H9 (cell line): ENCODE measurements around the gene BFSP2. TPM values are rescaled to one million over a fixed set of nuclear protein-coding genes. Genes with fewer than 3 reads are reported as not detected.

Source experiments
- DNase-seq: peaks from one replicate; pipeline ENCODE4 v3.0.0-alpha.2; 2017
- H2AFZ ChIP-seq: one replicate; pipeline ENCODE4 v1.6.1; 2013; ENCODE audit warnings: mild to moderate bottlenecking, low read length, control low read depth, moderate library complexity
- H2AK5ac ChIP-seq: 2 replicates; pipeline ENCODE4 v1.6.1; 2013; ENCODE audit warnings: low read length, control low read depth, mixed read lengths; ENCODE audit not compliant: insufficient read length
- H2BK120ac ChIP-seq: one replicate; pipeline ENCODE4 v1.6.1; 2013; ENCODE audit warnings: low read depth, mild to moderate bottlenecking, low read length, control low read depth, inconsistent platforms; ENCODE audit not compliant: poor library complexity, severe bottlenecking
- H2BK12ac ChIP-seq: 2 replicates; pipeline ENCODE4 v1.6.1; 2013; ENCODE audit warnings: low read length, control low read depth, mixed read lengths, low read depth; ENCODE audit not compliant: insufficient read length
- H2BK15ac ChIP-seq: 2 replicates; pipeline ENCODE4 v1.6.1; 2013; ENCODE audit warnings: low read depth, low read length, control low read depth
- H2BK20ac ChIP-seq: one replicate; pipeline ENCODE4 v1.6.1; 2013; ENCODE audit warnings: low read depth, mild to moderate bottlenecking, low read length, control low read depth, inconsistent platforms; ENCODE audit not compliant: poor library complexity, severe bottlenecking
- H2BK5ac ChIP-seq: 2 replicates; pipeline ENCODE4 v1.6.1; 2013; ENCODE audit warnings: low read length, control low read depth, mixed read lengths; ENCODE audit not compliant: insufficient read length
- H3K14ac ChIP-seq: 2 replicates; pipeline ENCODE4 v1.6.1; 2013; ENCODE audit warnings: low read length, control low read depth; ENCODE audit not compliant: insufficient read depth
- H3K18ac ChIP-seq: 2 replicates; pipeline ENCODE4 v1.6.1; 2013; ENCODE audit warnings: low read depth, mild to moderate bottlenecking, mixed read lengths, low read length, control low read depth; ENCODE audit not compliant: insufficient read length
- H3K23ac ChIP-seq: 2 replicates; pipeline ENCODE4 v1.6.1; 2013; ENCODE audit warnings: low read length, control low read depth, mixed read lengths, low read depth; ENCODE audit not compliant: insufficient read length
- H3K23me2 ChIP-seq: 2 replicates; pipeline ENCODE4 v1.6.1; 2013; ENCODE audit warnings: low read depth, mild to moderate bottlenecking, mixed read lengths, low read length, control low read depth; ENCODE audit not compliant: insufficient read length, poor library complexity, severe bottlenecking
- H3K27ac ChIP-seq: 2 replicates; pipeline ENCODE4 v1.5.1; 2013; ENCODE audit warnings: low read length, control low read depth, mixed read lengths, low read depth; ENCODE audit not compliant: insufficient read length
- H3K27me3 ChIP-seq: 2 replicates; pipeline ENCODE4 v1.6.1; 2013; ENCODE audit warnings: low read length, control low read depth, inconsistent platforms; ENCODE audit not compliant: insufficient read depth
- H3K4ac ChIP-seq: 2 replicates; pipeline ENCODE4 v1.6.1; 2013; ENCODE audit warnings: low read depth, mild to moderate bottlenecking, control low read depth, inconsistent platforms, low read length, moderate library complexity
- H3K4me1 ChIP-seq: 2 replicates; pipeline ENCODE4 v1.6.1; 2013; ENCODE audit warnings: low read length, control low read depth, inconsistent platforms; ENCODE audit not compliant: insufficient read depth
- H3K4me2 ChIP-seq: 2 replicates; pipeline ENCODE4 v1.6.1; 2013; ENCODE audit warnings: low read length, control low read depth, mixed read lengths; ENCODE audit not compliant: insufficient read length, insufficient read depth
- H3K56ac ChIP-seq: 2 replicates; pipeline ENCODE4 v1.6.1; 2013; ENCODE audit warnings: low read depth, mild to moderate bottlenecking, mixed read lengths, low read length, control low read depth; ENCODE audit not compliant: insufficient read length
- H3K79me1 ChIP-seq: 2 replicates; pipeline ENCODE4 v1.6.1; 2013; ENCODE audit warnings: low read depth, mild to moderate bottlenecking, moderate library complexity, low read length, control low read depth, inconsistent platforms; ENCODE audit not compliant: insufficient read depth, poor library complexity, severe bottlenecking
- H3K79me2 ChIP-seq: 2 replicates; pipeline ENCODE4 v1.6.1; 2013; ENCODE audit warnings: low read length, control low read depth, inconsistent platforms; ENCODE audit not compliant: insufficient read depth
- H3K9ac ChIP-seq: 2 replicates; pipeline ENCODE4 v1.6.1; 2013; ENCODE audit warnings: low read length, control low read depth, mixed read lengths; ENCODE audit not compliant: insufficient read length; ENCODE audit errors: extremely low read depth
- H3K9me3 ChIP-seq: one replicate; pipeline ENCODE4 v1.6.1; 2013; ENCODE audit warnings: low read depth, low read length, inconsistent platforms; ENCODE audit not compliant: control insufficient read depth
- H3T11ph ChIP-seq: one replicate; pipeline ENCODE4 v1.6.1; 2013; ENCODE audit warnings: mild to moderate bottlenecking, low read length, control low read depth, inconsistent platforms
- H4K20me1 ChIP-seq: one replicate; pipeline ENCODE4 v1.6.1; 2013; ENCODE audit not compliant: control insufficient read depth, insufficient read length, insufficient read depth
- H4K5ac ChIP-seq: 2 replicates; pipeline ENCODE4 v1.6.1; 2013; ENCODE audit warnings: low read depth, mild to moderate bottlenecking, mixed read lengths, low read length, control low read depth; ENCODE audit not compliant: insufficient read length
- H4K8ac ChIP-seq: replicated peaks from 2 replicates; pipeline ENCODE4 v1.6.1; 2013; ENCODE audit warnings: low read length, control low read depth, mixed read lengths, low read depth; ENCODE audit not compliant: insufficient read length
- H4K91ac ChIP-seq: 2 replicates; pipeline ENCODE4 v1.6.1; 2013; ENCODE audit warnings: low read depth, mild to moderate bottlenecking, moderate library complexity, mixed read lengths, low read length, control low read depth; ENCODE audit not compliant: insufficient read length
- H3K27ac Mint-ChIP-seq, 3 experiments: 2 replicates in 2 of 3; 3 replicates in 1 of 3; pipeline ENCODE4 v1.8.0; 2020 to 2021; ENCODE audit warnings: mixed read lengths in 3 of 3, mild to moderate bottlenecking in 1 of 3, moderate library complexity in 1 of 3
- H3K27me3 Mint-ChIP-seq: 2 replicates; pipeline ENCODE4 v1.8.0; 2021; ENCODE audit warnings: low read depth, mild to moderate bottlenecking, moderate library complexity, mixed read lengths
- H3K36me3 Mint-ChIP-seq, 3 experiments: 2 replicates in 2 of 3; 3 replicates in 1 of 3; pipeline ENCODE4 v1.8.0; 2020 to 2021; ENCODE audit warnings: low read depth in 3 of 3, mixed read lengths in 3 of 3; ENCODE audit not compliant: insufficient read depth in 1 of 3
- H3K4me1 Mint-ChIP-seq, 2 experiments: 2 replicates each; pipeline ENCODE4 v1.8.0; 2020; ENCODE audit warnings: mixed read lengths in 2 of 2
- H3K4me3 Mint-ChIP-seq, 2 experiments: 2 replicates in 1 of 2; 3 replicates in 1 of 2; pipeline ENCODE4 v1.8.0; 2020 to 2021; ENCODE audit warnings: mild to moderate bottlenecking in 2 of 2, mixed read lengths in 2 of 2, moderate library complexity in 1 of 2
- H3K9me3 Mint-ChIP-seq, 2 experiments: 2 replicates in 1 of 2; 3 replicates in 1 of 2; pipeline ENCODE4 v1.8.0; 2020; ENCODE audit warnings: mild to moderate bottlenecking in 2 of 2, mixed read lengths in 2 of 2, moderate library complexity in 1 of 2
- WGBS: extraction: QIAGEN DNeasy Blood & Tissue Kit; methylation state at CpG from one replicate; pipeline ENCODE4 v1.1.7; 2013; ENCODE audit warnings: missing lambda C conversion rate, low lambda C conversion rate, mixed read lengths; ENCODE audit not compliant: insufficient read length; ENCODE audit errors: extremely low coverage; 5-methylcytosine and 5-hydroxymethylcytosine counted together
- total RNA-seq: library from RNA; stranded (reverse); gene quantifications from 2 replicates; pipeline ENCODE4 v1.2.1, GENCODE V29; 2021
- TF ChIP-seq, protein P1 (sequence below): fragments of 200-600 bp; sonication (generic); conservative IDR thresholded peaks from 3 replicates; pipeline ENCODE4 v1.8.0; 2021; ENCODE audit warnings: antibody characterized with exemption, mild to moderate bottlenecking

Gene BFSP2
- total RNA-seq, 1 experiment from 2014 or later: not detected

DNA sequence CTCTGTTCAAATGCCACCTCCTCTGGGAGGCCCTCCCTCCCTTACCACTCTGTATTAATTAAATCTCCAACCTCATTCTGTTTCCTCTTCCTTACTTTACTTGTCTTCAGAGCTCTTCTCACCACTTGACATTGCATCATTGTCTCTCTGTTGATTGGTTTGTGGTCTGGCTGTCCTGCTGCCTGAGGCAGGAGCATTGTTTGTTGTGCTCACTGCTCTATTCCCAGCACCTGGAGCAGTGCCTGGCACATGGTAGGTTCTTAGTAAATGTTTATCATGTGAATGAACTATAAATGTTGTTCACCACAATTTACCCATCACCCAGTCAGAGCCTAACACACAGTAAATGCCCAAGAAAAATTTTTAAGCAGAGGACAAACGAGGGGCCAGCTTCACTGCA lies 6.7 kb upstream of the BFSP2 start:
- no peak overlapping the region for H3K27ac ChIP-seq
- TF ChIP-seq, protein P1, sequence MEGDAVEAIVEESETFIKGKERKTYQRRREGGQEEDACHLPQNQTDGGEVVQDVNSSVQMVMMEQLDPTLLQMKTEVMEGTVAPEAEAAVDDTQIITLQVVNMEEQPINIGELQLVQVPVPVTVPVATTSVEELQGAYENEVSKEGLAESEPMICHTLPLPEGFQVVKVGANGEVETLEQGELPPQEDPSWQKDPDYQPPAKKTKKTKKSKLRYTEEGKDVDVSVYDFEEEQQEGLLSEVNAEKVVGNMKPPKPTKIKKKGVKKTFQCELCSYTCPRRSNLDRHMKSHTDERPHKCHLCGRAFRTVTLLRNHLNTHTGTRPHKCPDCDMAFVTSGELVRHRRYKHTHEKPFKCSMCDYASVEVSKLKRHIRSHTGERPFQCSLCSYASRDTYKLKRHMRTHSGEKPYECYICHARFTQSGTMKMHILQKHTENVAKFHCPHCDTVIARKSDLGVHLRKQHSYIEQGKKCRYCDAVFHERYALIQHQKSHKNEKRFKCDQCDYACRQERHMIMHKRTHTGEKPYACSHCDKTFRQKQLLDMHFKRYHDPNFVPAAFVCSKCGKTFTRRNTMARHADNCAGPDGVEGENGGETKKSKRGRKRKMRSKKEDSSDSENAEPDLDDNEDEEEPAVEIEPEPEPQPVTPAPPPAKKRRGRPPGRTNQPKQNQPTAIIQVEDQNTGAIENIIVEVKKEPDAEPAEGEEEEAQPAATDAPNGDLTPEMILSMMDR: no peak
- no peaks in the 10 kb centered on the region for H3K9me3 Mint-ChIP-seq

More for the DNA sequence above, 6.7 kb upstream of the BFSP2 start:
- H3K4me1 Mint-ChIP-seq: no peaks in the 10 kb centered on the region
- Histone ChIP-seq H3K27me3 (no peaks in the 10 kb centered on the region), H4K91ac (no peak overlapping the region), H2AFZ (no peak overlapping the region), H3K4me2 (no peak overlapping the region), H2AK5ac (no peak overlapping the region), H3K23ac (no peak overlapping the region), H3K18ac (no peak overlapping the region), H3K4ac (no peak overlapping the region), H4K8ac (no peak overlapping the region), H2BK20ac (no peak overlapping the region), H4K20me1 (no peaks in the 10 kb centered on the region), H2BK120ac (no peak overlapping the region), H3T11ph (no peak overlapping the region), H3K79me2 (no peaks in the 10 kb centered on the region), H3K9me3 (no peaks in the 10 kb centered on the region), H3K9ac (no peak overlapping the region), H3K79me1 (no peaks in the 10 kb centered on the region), H3K4me1 (no peaks in the 10 kb centered on the region), H3K23me2 (no peaks in the 10 kb centered on the region), H2BK15ac (no peak overlapping the region), H3K56ac (no peak overlapping the region), H2BK5ac (no peak overlapping the region), H2BK12ac (no peak overlapping the region), H3K14ac (no peak overlapping the region), H4K5ac (no peak overlapping the region)
- no CpG with 5 or more reads among the region's 1 CpG for WGBS
- no peaks in the 10 kb centered on the region for H3K27me3 Mint-ChIP-seq
- H3K4me3 Mint-ChIP-seq: no peak overlapping the region
- peaks cover 2 to 5% (median 5%) of the 10 kb centered on the region in 3 experiments; a peak in 3 of 7 replicates for H3K36me3 Mint-ChIP-seq
- DNase-seq: no peak
- H3K27ac Mint-ChIP-seq: peak overlapping the region in 1 of 3 experiments; percentile 3; a peak in 1 of 7 replicates
